Muscle of back (tissue), 13 donors: Measurements from ENCODE around the gene STRN4. TPM values are rescaled to one million over a fixed set of nuclear protein-coding genes. Genes with fewer than 3 reads are reported as not detected.
"Not testable (repeated sequence)": the region's sequence is repeated elsewhere in the genome, so short reads cannot be mapped to it uniquely, and the experiment has no call there.

Source experiments
- DNase-seq, 3 donors: peaks; one replicate each; pipeline versions ENCODE4 v3.0.0 to v3.0.0-alpha.2; 2013
- long read RNA-seq, 9 donors: transcript quantifications; one replicate each; lab custom pipeline, GENCODE V29; 2026
- polyA plus RNA-seq, 10 donors: library from polyadenylated mRNA; unstranded; fragments of 120-200 nt; gene quantifications; one replicate each; pipeline ENCODE4 v1.2.1, GENCODE V29; 2013; ENCODE audit not compliant: insufficient read length in 10 of 10

The STRN4 gene, protein sequence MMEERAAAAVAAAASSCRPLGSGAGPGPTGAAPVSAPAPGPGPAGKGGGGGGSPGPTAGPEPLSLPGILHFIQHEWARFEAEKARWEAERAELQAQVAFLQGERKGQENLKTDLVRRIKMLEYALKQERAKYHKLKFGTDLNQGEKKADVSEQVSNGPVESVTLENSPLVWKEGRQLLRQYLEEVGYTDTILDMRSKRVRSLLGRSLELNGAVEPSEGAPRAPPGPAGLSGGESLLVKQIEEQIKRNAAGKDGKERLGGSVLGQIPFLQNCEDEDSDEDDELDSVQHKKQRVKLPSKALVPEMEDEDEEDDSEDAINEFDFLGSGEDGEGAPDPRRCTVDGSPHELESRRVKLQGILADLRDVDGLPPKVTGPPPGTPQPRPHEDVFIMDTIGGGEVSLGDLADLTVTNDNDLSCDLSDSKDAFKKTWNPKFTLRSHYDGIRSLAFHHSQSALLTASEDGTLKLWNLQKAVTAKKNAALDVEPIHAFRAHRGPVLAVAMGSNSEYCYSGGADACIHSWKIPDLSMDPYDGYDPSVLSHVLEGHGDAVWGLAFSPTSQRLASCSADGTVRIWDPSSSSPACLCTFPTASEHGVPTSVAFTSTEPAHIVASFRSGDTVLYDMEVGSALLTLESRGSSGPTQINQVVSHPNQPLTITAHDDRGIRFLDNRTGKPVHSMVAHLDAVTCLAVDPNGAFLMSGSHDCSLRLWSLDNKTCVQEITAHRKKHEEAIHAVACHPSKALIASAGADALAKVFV
- polyA plus RNA-seq = 10 to 100 TPM; 39.6 to 61.4 (median 45.5) TPM
- long read RNA-seq, donor 1, transcript STRN4-222 (1 exons, 2,240 nt) = major isoform, 17 of 24 reads
- long read RNA-seq, donor 1, partial matches to known transcripts = 0 of 24 reads
- long read RNA-seq, donor 1, other reads (novel, unspliced or antisense) = 0 of 24 reads
- long read RNA-seq, donor 2, transcript STRN4-222 (1 exons, 2,240 nt) = major isoform, 11 of 15 reads
- long read RNA-seq, donor 2, partial matches to known transcripts = 0 of 15 reads
- long read RNA-seq, donor 2, other reads (novel, unspliced or antisense) = 0 of 15 reads
- long read RNA-seq, donor 3 = 0 reads
- long read RNA-seq, donor 4, transcript STRN4-222 (1 exons, 2,240 nt) = major isoform, 5 of 8 reads
- long read RNA-seq, donor 4, partial matches to known transcripts = 0 of 8 reads
- long read RNA-seq, donor 4, other reads (novel, unspliced or antisense) = 0 of 8 reads
- long read RNA-seq, donor 5, transcript STRN4-222 (1 exons, 2,240 nt) = major isoform, 15 of 19 reads
- long read RNA-seq, donor 5, partial matches to known transcripts = 0 of 19 reads
- long read RNA-seq, donor 5, other reads (novel, unspliced or antisense) = 0 of 19 reads
- long read RNA-seq, donor 6, transcript STRN4-222 (1 exons, 2,240 nt) = major isoform, 16 of 26 reads
- long read RNA-seq, donor 6, partial matches to known transcripts = 5 of 26 reads
- long read RNA-seq, donor 6, other reads (novel, unspliced or antisense) = 0 of 26 reads
- long read RNA-seq, donor 7, transcript STRN4-222 (1 exons, 2,240 nt) = major isoform, 12 of 17 reads
- long read RNA-seq, donor 7, partial matches to known transcripts = 0 of 17 reads
- long read RNA-seq, donor 7, other reads (novel, unspliced or antisense) = 0 of 17 reads
- long read RNA-seq, donor 8, transcript STRN4-222 (1 exons, 2,240 nt) = major isoform, 9 of 14 reads
- long read RNA-seq, donor 8, partial matches to known transcripts = 0 of 14 reads
- long read RNA-seq, donor 8, other reads (novel, unspliced or antisense) = 0 of 14 reads
- long read RNA-seq, donor 9, partial matches to known transcripts = 0 of 3 reads
- long read RNA-seq, donor 9, other reads (novel, unspliced or antisense) = 0 of 3 reads

GRCh38 chr19:46746281-46747057 lies at the start of gene STRN4:
Gene STRN4, minus strand, starts transcription at chr19:46746450. Its CDS starts 20 bp downstream, at chr19:46746430.
- DNase-seq = peak; percentile 54 to 81 (median 79)

DNA sequence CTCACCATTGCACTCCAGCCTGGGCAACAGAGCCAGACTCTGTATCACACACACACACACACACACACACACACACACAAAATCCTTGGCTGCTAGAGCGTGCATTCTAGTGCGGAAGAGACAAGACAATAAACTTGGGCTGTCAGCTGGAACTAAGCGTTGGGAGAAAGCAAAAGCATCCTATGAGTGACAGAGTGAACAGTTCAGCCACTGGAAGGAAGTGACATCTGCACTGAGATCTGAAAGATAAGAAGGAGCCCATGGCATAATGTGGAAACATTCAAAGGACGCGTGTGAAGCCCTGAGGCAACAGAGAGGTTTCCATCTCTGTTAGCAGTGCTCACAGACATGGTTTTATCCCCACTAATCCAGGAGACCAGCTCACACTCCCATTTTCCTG lies 45.7 kb upstream of the STRN4 start:
- no peak for DNase-seq

DNA sequence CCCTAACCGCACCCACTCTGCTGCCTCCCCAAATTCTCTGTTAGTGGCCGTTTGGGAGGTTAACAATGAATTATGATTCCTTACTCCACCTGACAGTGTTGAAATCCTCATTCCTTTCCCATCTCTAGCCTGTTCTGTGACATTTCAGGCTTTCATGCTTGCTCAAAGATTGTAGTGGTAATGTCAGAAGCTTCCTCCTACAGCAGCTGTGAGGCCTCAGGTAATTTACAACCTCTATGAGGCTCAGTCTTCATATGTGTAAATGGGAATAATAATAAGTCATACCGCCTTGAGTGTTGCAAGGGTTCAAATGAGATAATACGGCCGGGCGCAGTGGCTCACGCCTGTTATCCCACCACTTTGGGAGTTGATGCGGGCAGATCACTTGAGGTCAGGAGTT lies 43.1 kb upstream of the STRN4 start:
- DNase-seq = no peak

DNA sequence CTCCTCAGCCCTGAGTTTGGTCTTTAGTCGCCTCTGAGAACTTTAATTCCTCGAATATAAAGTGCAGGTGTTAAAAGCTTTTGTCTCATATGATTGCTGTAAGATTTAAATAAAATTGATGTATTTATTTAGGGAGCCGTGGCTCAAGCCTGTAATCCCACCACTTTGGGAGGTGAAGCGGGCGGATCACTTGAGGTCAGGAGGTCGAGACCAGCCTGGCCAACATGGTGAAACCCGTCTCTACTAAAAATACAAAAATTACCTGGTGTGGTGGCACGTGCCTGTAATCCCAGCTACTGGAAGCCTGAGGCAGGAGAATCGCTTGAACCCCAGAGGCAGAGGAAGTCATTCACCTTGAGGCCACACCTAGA lies 42.7 kb upstream of the STRN4 start:
- DNase-seq = no peak

DNA sequence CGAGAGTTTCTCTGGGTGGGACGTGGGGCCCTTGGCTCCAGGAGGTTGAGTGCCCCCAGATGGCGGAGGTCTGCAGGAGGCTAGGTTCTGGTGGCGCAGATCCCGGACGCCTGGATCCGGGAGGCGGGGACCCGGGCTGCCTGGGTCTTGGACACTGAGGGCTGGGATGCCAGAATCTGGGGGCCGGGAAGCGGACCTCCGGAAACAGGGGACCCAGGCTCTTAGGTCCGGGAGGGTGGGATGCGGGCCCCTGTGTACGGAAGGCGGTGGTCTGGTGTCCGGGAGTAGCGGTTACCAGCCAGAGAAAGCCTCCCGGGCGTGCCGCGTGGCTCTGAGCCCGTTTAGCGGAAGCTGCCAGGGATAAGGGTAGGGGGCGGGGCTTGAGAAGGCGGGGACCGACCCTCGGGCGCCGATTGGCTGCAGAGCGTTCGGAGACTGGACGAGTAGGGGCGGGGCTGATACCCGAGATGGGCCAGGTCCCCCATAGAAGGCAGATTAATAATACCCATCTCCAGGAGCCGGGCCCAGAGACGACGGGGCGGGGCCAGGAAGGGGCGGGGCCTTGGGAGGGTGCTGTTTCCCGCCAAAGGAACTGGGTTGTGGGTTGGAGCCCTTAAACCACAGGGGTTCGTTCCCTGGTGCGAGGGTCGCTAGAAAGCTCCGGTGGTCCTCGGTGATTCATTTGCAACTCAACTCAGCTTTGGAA lies 42.2 kb upstream of the STRN4 start, which contains the start of gene SLC1A5:
TSS of gene SLC1A5 (minus strand) at position 333 of the 706 bp plus-strand sequence. CDS start 629 bp downstream, outside the sequence.
- peak; percentile 92 to 96 (median 95) for DNase-seq

DNA sequence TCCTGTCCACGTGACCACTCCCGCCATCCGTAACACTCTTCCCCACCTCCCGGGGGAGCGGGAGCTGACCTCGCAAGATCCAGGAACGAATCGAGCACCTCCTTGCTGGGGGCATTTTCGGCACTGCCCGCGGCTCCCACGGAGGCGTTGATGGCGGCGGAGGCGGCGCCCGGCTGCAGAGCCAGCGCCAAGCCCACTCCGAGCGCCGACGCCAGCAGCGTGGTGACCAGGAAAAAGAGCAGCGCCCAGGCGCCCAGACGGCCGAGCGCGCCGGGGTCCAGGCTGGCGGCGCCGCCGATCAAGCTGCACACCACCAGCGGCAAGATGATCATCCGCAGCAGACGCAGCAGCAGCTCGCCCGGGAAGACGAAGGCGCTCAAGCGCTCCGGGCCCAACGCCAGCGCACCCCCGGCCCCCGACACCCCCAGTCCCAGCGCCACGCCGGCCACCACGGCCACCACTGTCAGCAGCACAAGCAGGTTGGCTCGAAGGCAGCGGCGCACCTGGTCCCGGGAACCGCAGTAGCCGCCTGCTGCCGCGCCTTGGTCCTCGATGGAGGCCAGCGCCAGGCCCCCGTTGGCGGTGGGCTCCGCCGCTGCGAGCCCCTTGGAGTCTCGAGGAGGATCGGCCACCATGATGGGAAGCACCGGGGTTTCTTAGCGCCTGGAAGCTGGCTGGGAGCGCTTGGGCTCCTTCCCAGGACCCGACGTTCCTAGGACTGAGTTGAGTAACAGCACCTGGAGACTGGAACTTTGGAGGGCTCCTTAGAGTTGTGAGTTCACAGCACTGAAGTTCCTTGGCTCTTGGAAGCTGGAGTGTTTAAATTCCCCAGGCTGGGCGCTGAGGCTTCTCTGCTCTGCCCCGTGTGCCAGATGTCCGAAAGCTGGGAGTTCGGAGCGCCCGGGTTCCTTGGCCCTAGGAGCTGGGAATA lies 41.3 kb upstream of the STRN4 start:
- peak; percentile 44 to 85 (median 48) for DNase-seq

DNA sequence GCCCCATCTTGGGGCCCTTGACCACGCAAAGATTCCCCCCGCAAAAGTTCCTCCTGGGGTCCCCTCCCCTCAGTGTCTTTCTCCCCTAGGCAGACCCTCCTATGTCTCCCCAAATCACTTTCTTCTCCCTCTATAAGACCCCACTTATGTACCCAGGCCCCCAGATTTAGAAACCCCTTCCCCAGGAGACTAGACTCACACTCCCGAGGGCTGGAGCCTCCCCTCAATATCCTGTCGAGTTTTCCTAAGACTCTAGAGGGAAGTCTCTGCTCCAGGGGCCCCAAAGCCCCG lies 40.7 kb upstream of the STRN4 start:
- DNase-seq = no peak

DNA sequence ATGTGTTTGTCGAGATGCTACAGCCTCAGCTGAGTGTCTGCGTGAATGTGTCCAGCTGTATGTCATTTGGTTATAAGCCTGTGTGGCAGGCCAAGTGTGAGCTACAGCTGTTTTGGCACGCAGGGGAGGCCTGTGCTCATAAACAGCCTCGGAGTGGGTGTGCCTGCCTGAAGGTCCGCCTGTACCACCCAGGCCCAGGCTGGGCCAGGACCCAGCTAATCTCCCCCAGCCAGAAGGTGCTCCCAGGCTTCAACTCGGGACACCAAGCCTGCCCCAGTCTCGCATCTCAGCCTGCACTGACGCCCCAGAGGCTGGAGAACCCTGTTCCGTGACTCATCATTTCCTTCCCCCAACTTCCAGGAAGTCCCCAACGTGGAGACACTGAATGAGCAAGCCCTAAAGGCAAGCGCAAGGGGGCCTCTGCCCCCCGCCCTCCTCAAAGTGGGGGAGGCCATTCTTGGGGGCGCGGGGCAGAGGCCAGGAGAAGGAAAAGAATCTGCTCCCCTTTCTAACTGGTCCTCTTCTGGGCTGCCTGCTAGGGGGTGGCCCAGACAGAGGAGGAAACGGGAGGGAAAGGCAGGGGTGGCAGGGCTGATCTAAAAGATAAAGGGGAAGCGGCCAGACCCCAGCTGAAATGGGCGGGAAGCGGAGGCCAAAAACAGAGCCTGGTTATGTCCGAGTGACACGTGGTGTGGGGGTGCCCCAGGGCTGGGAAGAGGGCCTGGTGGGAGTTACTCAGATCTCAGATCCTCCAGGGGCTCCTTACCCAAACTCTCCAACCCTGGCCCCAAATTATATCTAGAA lies 40.2 kb upstream of the STRN4 start:
- peak; percentile 85 to 94 (median 87) for DNase-seq

- no peak for DNase-seq
Observed at GRCh38 chr19:46785980-46786235, 39.7 kb upstream of the STRN4 start.

- DNase-seq = no peak
Observed at GRCh38 chr19:46785054-46785979, 39.1 kb upstream of the STRN4 start.

DNA sequence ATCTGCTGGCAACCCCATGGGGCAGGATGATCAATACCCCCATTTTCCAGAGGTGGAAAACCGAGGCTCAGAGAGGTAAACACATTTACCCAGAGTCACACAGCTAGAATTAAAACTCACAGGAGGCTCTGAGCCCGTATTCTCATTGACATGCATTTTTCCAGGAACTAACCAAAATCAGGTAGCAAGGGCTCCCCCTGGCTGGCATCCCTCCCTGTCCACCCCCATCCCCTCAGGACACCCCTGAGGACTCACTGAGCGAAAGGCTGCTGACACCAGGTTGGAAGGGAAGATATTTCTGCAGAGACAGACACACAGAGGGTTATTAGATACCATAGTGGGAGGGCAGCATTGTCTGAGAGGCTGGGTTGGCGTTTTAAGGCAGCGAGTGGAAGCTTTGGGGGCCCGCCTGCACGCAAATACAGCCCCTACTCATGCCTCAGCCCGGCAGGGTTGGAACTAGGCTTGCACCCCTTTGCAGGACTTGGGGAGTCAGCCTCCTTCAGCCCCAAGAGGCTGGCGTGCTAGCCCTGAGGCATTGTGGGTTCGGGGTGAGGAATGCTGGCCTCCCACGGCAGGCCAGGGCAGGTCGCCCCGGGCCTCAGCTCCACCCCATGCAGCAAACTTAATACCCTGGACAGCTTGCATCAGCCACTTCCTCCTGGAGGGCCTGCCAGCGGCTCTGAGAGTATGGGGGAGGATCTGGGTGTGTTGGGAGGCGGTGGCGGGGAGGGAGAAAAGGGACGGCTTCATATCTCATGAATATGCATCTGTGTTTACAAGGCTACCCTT lies 38.2 kb upstream of the STRN4 start:
- DNase-seq = peak; percentile 44 to 89 (median 79)

GRCh38 chr19:46783670-46784069 lies 37.4 kb upstream of the STRN4 start:
- DNase-seq = no peak

- no peak for DNase-seq
Observed at GRCh38 chr19:46782355-46783019, 36.2 kb upstream of the STRN4 start.

- not testable (repeated sequence) for DNase-seq
Observed at GRCh38 chr19:46777956-46778645, 31.9 kb upstream of the STRN4 start.
